ENCODE results near the gene CIDEC.

The CIDEC gene

GRCh38 chr3:9879830-9880549 lies at the start of gene CIDEC:
Gene CIDEC, minus strand, starts transcription at chr3:9880253. Its CDS starts 1,767 bp downstream, at chr3:9878486.
- in situ Hi-C loops (cut with MboI; ENCODE audit: low sequenced_read_pairs), result no loop called here

DNA sequence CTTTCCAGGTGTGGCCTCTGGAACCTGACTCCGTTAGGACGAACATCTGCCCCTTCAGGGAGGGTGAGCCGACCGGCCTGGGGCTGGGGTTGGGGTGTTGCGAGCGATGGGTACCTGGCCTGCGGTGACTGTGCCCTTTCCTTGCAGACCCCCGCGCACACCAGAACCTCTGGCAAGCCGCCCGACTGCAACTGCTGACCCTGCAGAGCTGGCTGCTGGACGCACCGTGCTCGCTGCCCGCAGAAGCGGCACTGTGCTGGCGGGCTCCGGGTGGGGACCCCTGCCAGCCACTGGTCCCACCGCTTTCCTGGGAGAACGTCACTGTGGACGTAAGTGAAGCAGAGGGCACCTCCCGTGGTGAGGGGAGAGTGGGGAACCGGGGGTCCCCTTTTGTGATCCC lies 48.1 kb upstream of the CIDEC start:
- in situ Hi-C loops (cut with MboI; ENCODE audit: low sequenced_read_pairs), result no loop called here

GRCh38 chr3:9918261-9919038 lies 38.4 kb upstream of the CIDEC start:
- in situ Hi-C loops (cut with MboI; ENCODE audit: low sequenced_read_pairs), result no loop called here

DNA sequence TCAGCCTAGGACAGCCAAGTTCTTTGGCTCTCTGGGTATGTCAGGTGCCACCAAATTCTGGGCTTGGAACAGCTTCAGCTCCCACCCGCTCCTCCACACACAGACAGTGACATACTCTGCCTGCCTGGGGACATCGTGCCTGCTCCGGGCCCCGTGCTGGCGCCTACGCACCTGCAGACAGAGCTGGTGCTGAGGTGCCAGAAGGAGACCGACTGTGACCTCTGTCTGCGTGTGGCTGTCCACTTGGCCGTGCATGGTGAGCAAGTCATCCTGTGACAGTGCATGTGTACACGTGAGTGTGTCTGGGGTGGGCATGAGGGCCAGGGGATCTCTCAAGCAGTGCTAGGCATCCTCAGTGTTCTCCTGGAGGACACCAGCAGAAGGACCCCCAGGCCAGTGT lies 37.8 kb upstream of the CIDEC start:
- in situ Hi-C loops (cut with MboI; ENCODE audit: low sequenced_read_pairs), result no loop called here

DNA sequence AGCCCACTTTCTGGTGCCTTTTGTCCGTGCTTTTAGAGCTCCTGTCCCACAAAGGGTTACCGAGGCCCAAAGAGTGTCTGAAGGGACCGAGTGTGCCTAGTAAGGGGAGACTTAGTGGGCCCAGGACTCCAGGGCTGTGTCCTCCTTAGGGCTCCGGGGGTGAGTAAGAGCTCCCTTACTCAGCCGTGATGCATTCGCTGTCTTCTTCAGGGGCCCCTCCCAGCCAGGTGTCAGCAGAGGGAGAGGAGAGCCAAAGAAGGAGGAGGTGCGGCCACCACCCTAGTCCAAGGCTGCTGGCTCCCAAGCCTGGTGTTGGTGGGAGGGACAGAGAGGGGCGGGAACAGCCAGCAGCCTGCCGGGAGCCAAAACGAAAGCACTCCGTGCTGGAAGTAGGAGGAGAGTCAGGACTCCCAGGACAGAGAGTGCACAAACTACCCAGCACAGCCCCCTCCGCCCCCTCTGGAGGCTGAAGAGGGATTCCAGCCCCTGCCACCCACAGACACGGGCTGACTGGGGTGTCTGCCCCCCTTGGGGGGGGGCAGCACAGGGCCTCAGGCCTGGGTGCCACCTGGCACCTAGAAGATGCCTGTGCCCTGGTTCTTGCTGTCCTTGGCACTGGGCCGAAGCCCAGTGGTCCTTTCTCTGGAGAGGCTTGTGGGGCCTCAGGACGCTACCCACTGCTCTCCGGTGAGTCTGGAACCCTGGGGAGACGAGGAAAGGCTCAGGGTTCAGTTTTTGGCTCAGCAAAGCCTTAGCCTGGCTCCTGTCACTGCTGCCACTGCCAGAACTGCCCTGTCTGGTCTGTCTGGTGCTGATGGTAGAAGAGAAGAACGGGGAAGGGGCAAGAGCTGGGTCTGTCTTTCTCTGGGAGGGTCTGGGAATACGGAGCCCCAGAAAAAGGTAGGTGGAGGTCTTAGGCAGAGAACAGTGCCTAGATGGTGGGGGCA lies 37.0 kb upstream of the CIDEC start, which contains the start of gene IL17RC:
Gene IL17RC (plus strand): TSS at position 365 of the 947 bp plus-strand sequence. CDS start 218 bp downstream, at position 583.
- in situ Hi-C loops (cut with MboI; ENCODE audit: low sequenced_read_pairs), result no loop called here

DNA sequence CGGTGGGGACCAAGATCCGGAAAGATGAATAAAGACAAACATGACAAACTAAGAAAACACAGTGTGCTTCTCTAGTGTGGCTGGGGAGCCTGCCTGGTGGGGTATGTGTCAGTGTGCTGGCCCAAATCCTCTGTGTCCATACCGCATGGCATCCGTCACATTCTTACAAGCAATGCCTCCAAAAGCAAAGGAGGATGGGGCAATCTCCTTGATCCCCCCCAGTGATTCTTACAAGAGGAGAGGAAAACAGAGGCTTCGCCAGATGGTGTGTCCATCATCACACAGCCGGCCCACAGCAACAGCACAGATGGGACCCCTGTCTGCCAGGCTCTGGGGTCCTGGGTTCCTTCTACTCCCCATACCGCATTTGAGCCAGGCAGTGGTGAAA lies 36.3 kb upstream of the CIDEC start:
- in situ Hi-C loops (cut with MboI; ENCODE audit: low sequenced_read_pairs), result no loop called here

DNA sequence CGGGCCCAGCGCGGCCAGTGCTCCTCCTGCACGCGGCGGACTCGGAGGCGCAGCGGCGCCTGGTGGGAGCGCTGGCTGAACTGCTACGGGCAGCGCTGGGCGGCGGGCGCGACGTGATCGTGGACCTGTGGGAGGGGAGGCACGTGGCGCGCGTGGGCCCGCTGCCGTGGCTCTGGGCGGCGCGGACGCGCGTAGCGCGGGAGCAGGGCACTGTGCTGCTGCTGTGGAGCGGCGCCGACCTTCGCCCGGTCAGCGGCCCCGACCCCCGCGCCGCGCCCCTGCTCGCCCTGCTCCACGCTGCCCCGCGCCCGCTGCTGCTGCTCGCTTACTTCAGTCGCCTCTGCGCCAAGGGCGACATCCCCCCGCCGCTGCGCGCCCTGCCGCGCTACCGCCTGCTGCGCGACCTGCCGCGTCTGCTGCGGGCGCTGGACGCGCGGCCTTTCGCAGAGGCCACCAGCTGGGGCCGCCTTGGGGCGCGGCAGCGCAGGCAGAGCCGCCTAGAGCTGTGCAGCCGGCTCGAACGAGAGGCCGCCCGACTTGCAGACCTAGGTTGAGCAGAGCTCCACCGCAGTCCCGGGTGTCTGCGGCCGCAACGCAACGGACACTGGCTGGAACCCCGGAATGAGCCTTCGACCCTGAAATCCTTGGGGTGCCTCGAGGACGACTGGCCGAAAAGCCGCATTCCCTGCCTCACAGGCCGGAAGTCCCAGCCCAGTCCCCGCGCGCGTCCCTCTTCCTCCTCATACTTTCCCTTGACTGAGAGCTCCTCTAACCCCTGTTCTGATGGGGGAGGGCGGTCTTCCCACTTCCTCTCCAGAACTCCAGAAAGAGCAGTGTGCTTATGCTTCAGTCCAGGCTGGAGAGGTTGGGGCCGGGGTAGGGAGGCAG lies 35.4 kb upstream of the CIDEC start:
- in situ Hi-C loops (cut with MboI; ENCODE audit: low sequenced_read_pairs), result no loop called here

DNA sequence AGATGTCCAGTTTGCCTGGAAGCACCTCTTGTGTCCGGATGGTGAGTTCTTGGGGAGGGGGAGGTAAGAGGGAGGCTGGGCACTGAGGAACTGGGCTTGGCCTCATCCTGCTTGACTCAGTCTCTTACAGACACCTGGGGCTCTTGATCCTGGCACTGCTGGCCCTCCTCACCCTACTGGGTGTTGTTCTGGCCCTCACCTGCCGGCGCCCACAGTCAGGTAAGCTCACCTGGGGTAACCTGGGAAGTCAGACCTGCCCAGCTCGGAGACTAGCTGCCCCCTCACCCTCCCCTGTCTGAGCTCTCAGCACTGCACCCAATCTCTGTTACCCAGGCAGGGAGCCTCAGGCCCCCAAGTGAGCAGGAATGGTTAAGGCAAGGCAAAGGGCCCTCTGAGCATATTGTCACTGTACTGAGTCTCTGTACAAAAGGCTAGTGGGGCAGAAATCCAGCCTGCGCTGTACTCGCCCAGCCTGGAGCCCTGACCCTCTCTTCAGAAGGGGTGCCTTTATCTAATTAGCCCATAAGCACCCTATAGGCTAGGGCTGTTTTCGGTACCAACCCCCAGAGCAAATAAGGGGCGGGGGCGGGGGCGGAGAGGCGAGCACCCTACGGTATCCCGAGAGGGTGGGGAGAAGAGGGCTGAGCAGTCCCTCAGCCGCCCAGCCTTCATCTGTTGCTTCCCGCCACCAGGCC lies 34.7 kb upstream of the CIDEC start:
- in situ Hi-C loops (cut with MboI; ENCODE audit: low sequenced_read_pairs), result no loop called here

DNA sequence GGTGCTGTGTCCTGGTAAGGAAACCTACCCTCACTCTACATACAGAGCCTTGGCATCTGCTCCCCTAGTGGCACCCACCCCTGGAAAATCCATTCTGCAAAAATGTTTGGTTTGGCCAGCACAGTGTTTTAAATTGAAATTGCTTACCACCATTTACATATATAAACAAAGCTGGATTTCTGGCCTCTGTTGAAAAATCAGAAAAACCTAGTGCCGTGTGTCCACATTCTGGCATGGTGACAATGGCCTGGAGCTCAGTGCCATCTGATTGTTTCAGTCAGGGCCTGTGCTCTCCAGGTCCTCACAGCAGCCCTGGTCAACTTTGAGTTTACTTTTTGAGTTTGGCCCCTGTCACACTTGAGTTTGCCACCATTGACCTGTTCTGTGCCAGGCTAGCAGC lies 34.0 kb upstream of the CIDEC start:
- in situ Hi-C loops (cut with MboI; ENCODE audit: low sequenced_read_pairs), result no loop called here

- in situ Hi-C loops (cut with MboI; ENCODE audit: low sequenced_read_pairs), result no loop called here
Measured at GRCh38 chr3:9913601-9914000, 33.5 kb upstream of the CIDEC start.

DNA sequence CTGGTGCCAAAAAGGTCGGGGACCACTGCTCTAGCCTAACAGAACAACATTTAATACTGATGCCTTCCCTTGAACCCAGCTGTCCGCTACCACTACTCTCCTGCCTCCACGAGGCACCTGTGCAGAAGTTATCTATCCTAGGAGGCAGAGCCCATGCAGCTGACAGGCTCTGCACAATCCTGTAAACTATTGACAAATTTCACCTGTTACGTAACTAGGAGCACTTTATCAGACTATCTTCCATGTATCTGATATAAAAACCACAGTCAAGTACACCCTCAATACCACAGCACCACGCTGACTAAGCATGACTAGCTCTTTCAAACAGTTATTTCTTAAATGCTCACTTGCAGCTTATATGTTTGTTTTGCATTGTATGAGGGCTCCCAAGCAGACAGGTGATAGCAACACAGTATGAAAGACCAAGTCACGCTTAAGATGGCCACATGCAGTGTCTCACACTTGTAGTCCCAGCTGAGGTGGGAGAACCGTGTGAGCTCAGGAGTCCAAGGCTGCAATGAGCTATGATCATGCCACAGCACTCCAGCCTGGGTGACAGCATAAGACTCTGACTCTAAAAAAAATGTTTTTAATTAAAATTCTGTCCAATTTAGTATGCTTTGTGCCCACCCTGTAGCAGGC lies 32.4 kb upstream of the CIDEC start:
- in situ Hi-C loops (cut with MboI; ENCODE audit: low sequenced_read_pairs), result no loop called here

DNA sequence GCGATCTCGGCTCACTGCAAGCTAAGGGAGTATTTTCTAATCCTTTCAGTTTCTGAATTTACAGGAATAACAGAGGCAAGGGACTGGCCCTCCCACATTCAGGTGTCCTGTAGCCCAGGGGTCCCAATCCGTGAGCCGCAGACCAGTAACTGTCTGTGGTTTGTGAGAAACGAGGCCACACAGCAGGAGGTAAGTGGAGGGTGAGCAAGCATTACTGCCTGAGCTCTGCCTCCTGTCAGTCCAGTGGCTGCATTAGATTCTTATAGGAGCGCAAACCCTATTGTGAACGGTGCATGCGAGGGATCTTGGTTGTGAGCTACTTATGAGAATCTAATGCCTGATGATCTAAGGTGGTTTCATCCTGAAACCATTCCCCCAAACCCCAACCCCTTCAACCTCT lies 31.8 kb upstream of the CIDEC start:
- in situ Hi-C loops (cut with MboI; ENCODE audit: low sequenced_read_pairs), result no loop called here

- in situ Hi-C loops (cut with MboI; ENCODE audit: low sequenced_read_pairs), result no loop called here
Measured at GRCh38 chr3:9909221-9910013, 29.4 kb upstream of the CIDEC start.

DNA sequence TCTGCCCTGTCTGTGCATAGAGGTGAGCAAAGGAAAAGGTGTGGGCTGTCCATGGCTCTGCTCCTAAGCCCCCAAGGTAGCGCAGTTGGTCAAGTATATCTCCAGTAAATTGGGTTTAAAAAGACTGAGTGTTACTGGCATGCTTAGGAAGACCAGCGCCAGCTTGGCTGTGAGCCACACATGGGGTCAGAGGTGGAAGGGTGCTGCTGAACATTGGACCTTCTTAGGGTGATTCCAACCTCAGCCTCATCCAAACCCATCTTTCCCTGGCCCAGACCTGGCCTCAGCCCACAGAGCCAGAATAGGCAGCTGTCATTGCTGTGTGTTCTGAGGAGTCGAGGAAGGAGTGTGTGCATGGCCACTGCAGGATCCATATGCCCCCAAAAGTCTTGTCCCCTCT lies 28.2 kb upstream of the CIDEC start:
- in situ Hi-C loops (cut with MboI; ENCODE audit: low sequenced_read_pairs), result no loop called here

DNA sequence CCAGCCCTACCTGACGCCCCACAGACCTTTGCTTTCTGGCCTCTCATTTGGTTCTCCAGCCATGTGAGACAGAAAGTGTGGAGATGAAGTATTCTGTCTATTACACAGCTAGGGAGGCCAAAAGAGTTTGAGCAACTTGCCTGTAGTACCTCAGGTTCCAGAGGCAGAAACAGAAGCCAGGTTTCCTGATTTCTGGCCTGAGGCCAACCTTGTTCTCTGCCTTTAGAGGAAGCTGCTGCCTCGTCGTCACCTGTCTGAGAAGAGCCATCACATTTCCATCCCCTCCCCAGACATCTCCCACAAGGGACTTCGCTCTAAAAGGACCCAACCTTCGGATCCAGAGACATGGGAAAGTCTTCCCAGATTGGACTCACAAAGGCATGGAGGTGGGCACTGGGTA lies 26.4 kb upstream of the CIDEC start:
- in situ Hi-C loops (cut with MboI; ENCODE audit: low sequenced_read_pairs), result no loop called here

- in situ Hi-C loops (cut with MboI; ENCODE audit: low sequenced_read_pairs), result no loop called here
Measured at GRCh38 chr3:9903904-9904303, 23.9 kb upstream of the CIDEC start.

DNA sequence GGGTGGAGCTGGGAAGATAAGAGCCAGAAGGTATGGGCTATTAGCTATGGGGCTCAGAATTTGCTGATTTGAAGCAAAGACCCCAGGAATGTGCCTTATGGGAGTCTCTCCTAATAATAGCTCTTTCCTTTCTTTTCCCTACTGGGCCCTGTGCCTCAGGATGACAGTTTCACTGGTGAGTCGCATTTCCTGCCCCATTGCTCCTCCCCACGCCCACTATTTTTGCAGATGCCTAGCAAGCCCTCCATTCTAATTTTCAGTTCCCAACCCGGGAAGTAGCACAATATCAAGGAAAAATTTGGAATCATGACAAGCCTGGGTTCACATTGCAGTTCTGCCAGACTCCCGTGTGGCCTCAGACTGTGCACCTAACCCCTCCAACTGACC lies 23.2 kb upstream of the CIDEC start:
- in situ Hi-C loops (cut with MboI; ENCODE audit: low sequenced_read_pairs), result no loop called here

Data from hTERT RPE-1 (cell line).